DMS53 (cell line): ENCODE measurements around the gene TINAGL1.
A peak's percentile ranks its signal among the peaks of the same experiment; 100 is the strongest.

Experiments
- DNase-seq: peaks from one replicate; lab custom pipeline; 2025; lab: John Stamatoyannopoulos, UW

TINAGL1 gene

DNA sequence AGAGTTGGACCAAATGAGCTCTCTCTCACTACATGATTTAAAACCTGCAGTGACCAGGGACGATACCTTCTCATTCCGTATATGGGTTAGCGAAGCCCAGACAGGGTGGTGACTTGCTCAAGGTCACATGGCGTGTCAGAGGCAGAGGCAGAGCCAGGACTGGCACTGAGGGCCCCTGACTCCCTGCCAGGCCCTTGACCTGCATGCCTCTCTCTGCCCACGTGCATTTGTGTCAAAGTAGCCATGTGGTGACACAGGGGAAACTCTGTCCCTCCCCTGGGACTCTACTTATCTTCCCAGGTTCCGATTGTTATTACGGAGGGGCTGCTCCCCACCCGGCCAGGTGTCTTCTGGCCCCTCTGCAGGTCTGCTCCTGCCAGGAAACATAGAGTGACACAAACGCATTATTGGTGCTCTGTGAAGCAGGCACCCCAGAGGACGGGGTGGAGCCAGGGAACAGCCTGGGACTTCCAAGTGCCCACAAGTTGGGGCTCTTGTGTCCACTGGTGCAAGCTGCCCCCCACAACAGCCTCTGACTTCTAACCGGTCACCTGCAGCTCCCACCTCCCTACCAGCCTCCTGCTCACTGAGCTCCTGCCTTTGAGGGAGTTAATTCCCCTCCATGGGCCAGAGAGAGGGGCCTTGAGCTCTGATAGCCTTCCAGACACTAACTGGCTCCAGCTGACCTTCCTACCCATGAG, 7.3 kb upstream of the TINAGL1 start:
- no peak for DNase-seq

DNA sequence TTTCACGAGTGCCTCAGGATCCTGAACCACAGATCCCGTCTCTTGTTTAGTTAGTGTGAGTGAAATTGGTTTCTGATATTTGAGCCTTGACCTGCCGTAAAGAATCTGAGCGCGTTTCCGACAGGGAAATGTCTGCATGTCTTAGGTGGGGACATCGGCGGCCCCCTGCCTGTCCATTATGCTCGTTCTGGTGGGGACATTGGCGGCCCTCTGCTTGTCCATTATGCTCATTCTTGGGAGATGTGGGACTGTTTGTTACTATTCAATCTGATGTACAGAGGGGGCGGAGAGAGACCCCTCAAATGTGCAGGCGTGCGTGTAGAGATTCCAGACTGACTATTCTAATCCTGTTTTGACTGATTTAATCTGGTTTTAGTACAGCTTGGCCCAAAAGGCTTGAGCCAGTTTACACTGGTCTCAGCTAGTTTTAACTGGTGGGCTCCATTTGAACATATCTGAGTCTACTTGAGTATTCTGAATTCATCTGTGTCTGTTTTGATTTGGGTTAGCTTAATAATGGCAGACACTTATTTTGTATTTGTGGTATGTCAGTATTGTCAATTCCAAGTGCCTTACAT, 6.6 kb upstream of the TINAGL1 start:
- DNase-seq = no peak

DNA sequence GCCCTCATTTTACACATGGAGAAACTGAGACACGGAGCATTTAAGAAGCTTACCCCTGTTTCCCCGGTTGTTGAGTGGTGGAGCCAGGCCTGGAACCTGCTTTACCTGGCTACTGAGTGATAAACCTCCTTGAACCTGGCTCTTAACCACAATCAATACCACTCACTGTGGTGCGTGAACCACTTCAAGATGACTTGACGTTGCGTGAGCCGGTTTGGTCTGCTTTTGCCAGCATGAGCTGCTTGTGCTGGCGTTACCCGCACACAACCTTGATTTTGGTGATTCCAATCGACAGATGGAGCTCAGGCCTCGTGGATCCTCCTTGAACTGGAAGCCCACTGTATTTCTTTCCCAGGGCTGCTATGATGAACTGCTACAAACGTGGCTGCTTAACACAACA, 6.1 kb upstream of the TINAGL1 start:
- no peak for DNase-seq

DNA sequence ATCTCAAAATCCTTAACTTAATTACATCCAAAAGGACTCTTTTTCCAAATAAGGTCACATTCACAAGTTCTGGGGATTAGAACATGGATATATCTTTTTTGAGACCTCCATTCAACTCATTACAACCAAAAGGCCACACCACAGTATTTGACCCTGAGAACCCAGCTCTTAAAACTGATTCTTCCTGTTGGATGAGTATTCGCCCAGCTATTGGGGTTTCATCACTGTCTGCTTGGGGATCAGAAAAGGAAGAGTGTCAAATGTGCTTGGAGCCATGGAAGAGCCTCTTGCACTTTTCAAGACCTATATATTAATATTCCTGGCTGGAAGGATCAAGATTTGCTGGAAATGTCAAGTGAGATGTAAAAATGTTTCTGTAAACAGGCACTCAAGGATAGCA, 5.4 kb upstream of the TINAGL1 start:
- DNase-seq = no peak

DNA sequence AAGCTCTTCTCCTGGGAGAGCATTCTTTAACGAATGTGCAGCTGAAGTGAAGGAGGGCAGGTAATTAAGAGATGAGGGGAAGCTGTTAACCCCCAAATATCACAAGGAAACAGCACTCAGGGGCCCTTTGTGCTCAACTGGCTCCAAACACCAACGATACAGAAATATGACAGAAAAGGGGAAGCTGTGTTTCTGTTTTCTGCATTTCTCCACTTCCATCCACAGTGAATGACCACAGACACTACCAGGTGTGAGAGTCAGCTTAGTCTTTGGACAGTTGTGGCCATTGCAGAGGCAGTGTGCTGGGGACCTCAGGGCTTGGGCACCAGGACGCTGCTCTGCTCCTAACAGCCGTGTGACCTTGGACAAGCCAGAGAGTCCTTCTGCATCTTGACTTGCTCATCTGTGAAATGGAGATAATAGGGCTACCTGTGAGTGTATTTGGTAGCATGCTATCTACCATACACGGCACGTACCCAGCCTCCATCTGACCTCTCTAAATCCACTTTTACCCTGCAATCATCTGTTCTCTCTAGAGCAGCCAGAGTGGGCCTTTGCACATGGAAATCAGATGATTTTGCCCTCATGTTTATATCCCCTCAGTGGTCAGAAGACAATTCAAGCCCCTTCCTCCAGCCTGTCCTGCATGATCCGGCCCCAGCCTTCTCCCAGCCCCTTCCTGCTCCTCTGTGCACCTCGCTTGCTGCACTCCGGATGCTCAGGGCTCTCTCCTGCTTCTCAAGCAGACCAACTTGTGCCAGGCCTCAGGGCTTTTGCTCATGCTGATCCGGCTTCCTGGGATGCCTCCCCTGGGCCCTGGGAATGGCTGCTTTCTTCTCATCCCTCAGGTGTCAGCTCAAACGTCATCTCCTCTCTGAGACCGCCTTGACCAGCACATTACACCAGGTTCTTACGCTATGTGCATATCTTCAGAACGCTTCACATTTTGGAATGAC, 4.7 kb upstream of the TINAGL1 start:
- DNase-seq = no peak

DNA sequence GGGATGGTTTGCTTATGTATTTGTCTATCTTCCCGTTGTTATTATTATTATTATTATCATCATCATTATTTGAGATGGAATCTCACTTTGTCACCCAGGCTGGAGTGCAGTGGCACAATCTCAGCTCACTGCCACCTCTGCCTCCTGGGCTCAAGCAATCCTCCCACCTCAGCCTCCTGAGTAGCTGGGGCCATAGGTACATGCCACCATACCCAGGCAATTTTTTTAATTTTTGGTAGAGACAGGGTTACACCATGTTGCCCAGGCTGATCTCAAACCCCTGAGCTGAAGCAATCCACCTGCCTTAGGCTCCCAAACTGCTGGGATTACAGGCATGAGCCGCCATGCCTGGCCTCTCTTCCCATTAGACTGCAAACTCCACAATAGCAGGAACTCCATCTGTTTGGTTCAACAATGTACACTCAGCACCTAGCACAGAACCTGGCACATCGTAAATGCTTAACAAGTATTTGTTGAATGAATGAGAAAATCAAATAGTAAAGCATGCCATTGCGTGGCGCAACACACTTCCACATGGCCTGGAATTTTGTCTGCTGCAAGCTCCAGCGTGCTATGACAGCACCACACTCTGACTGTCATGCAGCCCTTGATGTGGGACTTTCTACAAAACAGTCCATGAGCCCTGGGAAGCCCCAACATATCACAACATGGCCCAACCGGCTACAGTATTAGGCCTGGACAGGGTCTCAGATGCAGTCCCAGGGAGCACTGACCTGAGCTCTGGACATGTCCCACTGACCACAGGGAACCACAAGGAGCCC, 3.8 kb upstream of the TINAGL1 start:
- no peak for DNase-seq

DNA sequence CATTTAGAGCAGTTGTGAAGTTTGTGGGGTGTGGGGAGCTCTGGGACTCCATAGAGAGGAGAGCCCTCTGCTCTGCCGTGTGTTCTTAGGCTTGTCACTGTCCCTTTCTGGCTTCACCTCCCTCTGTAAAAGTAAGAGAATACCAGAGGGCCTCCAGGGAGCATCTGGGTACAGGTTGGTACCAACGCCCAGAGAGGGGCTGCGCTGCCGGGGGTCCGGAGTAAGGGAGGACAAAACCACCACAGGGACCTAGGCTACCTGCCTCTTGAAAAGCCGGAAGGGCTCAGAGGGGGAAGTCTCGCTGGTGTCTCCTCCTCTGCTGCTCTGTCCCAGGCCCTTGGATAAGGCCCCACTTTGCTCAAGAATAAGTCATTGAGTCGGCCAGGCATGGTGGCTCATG, 3.1 kb upstream of the TINAGL1 start:
- DNase-seq = no peak

DNA sequence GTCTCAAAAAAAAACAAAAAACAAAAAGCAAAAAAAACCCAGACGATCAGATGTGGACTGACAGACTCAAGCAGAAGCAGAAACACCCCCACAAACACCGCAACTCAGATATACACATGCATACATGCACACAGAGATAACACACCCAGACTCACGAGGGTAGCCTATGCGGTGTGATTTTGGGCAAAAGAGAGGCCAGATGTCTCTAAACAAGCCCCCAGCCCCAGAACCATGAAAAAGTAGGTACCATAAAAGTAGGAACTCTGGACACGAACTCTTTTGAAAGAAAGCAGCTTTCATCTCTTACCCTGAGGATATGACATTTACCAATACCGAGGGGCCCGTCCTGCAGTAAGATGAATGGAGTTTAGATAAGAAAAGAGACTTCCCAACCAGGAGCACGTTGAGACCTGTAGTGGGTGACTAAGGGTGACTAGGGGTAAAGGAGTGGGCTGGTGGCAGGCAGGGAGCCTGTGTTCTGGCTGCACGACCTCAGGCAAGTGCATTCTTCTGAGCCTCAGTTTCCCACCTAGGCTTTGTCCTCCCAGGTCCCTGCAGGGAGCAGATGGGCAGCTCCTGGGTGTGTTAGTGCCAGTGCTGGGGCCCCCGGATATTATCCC, 1.5 kb upstream of the TINAGL1 start:
- DNase-seq = no peak

DNA sequence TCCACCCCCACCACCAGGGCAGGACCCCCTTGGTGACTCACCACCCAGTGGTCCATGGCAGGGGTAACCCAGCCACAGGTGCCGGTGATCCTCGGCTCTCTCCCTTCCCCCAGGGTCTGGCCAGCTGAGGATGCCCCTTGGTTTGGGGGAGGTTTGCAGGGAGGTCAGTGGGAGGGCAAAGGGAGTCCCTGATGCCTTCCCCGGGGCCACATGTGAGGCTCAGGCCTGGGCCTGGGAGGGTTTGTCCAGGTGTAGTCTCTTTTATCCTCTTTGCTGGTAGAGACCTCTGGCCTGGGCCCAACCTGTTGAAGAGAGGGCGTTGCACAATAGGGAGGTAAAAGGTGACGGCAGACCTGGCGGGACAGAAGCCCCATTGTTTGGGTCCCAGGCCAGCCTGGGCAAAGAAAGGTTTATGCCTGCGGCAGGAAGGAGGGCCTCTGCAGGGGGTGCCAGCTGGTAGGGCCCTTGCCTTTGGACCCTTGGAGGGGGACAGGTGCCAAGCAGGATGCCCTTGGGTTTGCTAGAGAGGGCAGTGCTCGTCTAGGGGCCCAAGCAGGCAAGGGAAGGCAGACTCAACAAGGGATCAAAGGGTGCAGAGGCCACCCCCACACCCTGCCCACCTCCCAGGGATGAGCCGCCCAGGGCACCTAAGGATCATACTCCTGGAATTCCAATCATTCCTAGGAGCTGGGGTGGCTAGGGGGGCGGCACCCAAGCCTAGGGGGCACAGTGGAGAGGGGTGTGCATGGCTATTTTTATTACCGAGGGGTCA, 760 bp upstream of the TINAGL1 start:
- peak; percentile 39 for DNase-seq

DNA sequence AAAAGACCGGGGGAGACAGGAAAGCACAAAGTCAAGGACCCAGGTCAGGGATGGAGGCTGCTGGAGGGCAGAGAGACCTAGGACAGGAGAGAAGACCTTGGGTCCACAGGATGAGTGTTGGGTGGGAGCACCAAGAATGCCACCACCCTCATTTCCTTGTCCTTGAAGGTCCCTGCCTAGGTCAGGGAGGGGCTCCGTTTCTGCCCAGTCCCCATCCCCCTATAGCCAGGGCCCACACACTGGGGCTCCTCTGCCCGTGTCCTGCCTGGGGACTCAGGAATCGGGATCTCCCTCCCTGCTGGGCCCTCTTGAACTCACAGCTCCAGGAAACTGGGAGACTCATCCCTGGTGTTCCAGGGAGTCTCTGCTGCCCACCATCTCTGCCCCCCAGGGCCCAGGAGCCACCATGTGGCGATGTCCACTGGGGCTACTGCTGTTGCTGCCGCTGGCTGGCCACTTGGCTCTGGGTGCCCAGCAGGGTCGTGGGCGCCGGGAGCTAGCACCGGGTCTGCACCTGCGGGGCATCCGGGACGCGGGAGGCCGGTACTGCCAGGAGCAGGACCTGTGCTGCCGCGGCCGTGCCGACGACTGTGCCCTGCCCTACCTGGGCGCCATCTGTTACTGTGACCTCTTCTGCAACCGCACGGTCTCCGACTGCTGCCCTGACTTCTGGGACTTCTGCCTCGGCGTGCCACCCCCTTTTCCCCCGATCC, 584 bp downstream of the TINAGL1 start:
- DNase-seq = peak; percentile 70

DNA sequence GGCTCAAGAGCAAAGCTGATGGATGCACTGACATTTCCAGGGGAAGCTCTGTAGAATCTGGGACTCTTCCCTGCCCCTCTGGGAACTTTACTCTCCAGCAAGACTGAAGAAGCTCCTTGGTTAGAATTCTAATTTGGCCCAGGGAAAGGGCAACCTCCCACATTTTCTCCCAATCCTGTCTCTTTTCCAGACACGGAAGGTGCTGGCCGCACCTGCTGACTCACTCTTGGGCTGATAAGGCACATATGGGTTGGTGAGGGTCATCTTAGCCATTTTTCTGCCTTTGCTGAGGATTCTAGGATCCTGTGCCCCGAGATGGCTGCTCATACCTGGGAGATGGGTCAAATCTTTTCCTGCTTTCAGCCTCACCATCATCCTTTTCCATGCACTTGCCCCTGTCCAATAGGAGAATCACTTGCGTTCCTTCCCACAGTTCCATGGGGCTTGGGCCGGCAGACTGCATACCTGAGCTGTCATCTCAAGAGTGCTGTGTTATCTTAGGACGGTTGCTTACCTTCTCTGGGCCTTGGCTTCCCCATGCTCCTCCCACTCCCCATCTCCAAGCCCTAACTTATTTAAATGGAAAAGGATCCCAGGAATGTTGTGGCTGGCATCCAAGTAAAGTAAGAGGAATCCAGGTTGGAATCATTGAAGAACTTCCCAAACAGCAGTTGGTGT, 1.3 kb downstream of the TINAGL1 start:
- DNase-seq = peak; percentile 76

DNA sequence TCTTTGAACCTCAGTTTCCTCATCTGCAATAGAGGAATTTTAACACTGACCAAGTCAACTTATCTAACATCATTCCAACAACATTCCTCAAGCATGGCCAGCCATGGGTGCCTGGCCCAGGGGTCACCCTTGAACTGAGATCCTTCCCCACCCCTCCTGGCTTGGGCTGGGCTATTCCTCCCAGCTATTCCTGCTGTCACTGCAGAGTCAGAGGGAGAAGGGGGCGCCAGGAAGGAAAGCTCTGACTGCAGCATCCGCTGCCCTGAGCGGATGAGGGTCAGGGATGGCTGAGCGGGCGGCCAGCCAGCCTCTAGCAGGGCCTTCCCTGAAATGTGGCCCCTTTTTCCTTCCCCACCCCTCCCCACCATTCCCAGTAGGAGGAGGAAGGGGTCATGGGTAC, 3.1 kb downstream of the TINAGL1 start:
- DNase-seq = no peak

DNA sequence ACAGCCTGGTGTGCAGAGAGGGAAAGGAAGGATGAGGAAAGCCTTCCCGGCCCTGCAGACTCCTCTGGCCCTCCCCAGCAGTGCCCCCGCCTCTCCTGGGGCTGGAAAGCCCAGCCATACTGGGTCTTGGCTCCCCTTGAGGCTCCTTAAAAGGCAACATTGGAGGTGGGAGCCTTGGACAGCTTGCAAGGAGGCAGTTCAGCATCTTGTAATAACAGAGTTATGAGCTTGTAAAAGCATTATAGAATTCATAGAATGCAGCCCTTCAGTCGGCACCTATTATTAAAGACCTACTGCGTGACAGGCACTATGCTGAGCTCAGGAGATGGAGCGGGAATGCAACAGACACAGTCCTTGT, 4.2 kb downstream of the TINAGL1 start:
- DNase-seq = no peak

DNA sequence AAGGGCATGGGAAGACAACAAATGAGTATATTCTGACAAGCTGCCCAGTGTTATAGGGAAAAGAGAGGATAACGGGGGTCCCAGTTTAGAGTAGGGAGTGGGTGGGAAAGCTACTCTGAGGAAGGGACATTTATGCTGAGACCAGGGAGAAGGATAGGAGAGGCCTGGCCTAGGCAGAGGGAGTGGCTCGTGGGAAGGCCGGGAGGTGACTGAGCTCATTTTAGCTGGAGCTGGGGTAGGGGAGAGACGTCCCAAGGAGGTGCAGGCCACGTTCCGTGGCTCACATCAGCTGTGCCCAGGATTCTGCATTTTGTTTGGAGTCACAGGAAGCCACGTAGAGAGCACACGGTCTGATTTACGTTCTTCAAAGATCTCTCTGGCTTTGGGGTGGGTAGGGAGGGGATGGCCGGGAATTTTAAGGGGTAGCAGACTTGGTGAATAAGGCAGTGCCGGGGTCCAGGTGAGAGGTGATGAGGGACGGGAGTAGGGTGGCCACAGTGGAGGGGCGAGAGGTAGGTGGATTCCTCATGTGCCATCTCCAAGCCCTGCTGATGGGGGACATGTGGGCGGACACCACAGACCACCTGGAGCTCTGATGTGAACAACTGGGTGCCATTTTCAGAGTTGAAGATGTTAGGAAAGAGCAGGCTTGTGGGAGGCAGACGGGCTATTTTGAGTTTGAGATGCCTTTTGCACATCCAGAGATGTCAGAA, 4.7 kb downstream of the TINAGL1 start:
- no peak for DNase-seq

DNA sequence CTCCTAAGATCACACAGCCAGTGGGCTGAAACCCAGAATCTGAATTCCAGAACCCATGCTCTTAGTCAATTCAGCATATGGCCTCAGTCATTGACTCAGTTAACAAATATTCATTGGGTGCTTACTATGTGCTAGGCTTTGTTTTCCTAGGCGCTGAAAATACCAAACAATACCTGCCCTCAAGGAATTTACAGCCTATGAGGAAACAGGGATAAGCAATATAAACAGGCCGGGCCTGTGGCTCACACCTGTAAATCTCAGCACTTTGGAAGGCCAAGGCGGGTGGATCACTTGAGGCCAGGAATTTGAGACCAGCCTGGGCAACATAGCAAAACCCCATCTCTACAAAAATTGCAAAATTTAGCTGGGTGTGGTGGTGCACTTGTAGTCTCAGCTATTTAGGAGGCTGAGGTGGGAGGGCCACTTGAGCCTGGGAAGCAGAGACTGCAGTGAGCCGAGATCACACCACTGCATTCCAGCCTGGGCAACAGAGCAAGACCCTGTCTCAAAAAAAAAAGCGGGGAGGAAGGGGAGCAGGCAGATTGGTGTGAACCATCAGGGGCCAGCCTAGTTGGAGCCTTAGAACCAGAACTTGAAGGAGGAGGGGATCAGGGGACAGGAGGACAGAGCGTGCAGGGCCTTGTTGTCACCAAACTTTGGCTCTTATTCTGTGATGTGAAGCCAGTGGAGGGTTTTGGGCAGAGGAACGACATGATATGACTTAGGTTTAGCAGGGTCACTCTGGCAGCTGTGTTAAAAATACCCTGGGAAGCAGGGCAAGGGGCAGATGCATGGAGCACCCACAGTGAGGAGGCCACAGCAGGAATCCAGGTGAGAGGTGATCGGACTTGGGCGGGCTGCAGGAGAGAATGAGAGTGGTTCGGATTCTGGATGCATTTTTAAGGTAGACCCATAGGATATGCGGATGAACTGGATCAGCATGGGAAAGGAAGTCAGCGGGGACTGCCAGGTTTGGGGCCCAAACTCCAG, 5.8 kb downstream of the TINAGL1 start:
- DNase-seq = no peak

DNA sequence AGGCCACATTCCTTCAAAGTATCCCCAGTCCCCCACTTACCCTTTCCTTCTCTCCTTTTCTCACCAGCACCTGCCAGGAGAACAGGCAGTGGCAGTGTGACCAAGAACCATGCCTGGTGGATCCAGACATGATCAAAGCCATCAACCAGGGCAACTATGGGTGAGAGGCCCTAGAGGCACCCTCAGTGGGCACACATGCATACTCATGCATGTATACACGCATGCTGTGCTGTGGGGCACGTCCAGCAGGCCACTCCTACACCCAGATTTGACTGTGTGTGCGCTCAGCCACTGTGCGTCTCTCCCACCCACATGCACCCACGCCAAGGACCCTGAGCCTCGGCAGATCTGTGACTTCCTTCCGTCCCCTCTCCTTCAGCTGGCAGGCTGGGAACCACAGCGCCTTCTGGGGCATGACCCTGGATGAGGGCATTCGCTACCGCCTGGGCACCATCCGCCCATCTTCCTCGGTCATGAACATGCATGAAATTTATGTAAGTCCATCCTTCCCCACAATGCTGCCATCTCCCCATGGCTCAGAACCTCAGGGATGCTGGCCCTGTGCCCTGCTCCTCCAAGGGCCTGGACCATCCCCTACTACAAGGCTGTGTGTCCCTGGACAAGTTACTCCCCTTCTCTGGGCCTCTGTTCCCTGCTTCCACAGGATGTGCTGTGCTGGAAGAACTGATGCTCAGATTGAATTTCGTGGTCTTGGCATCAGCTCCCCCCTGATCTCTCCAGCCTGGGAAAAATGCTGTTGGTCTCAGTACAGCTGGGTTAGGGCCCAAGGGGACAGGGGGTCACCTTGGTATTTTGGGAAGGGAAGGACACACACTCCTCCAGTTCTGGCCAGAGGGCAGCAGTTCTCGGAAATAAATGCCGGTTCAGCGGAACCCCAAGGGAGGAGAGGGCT, 7.0 kb downstream of the TINAGL1 start:
- DNase-seq = no peak
